Fibroblast of skin of left biceps (primary cell): ENCODE results near the gene AHCYL2.
"Not testable (repeated sequence)": the region's sequence is repeated elsewhere in the genome, so short reads cannot be mapped to it uniquely, and the experiment has no call there.

Experiments used
- DNase-seq, 2 experiments: peaks; one replicate each; pipeline ENCODE4 v3.0.0-alpha.2; 2013; ENCODE audit warnings: low read depth in 2 of 2

Gene AHCYL2

GRCh38 chr7:129209067-129209926 lies 15.5 kb upstream of the AHCYL2 start:
- no peak for DNase-seq

- peak in 1 of 2 experiments; percentile 10 for DNase-seq
Observed at GRCh38 chr7:129210256-129210988, 14.4 kb upstream of the AHCYL2 start.

- DNase-seq = no peak
Observed at GRCh38 chr7:129210989-129211312, 13.9 kb upstream of the AHCYL2 start.

- DNase-seq = no peak
Observed at GRCh38 chr7:129212126-129212525, 12.7 kb upstream of the AHCYL2 start.

GRCh38 chr7:129212596-129212995 lies 12.2 kb upstream of the AHCYL2 start:
- no peak for DNase-seq

- DNase-seq = no peak
Observed at GRCh38 chr7:129213828-129214227, 11.0 kb upstream of the AHCYL2 start.

- not testable (repeated sequence) for DNase-seq
Observed at GRCh38 chr7:129215691-129216090, 9.1 kb upstream of the AHCYL2 start.

GRCh38 chr7:129216101-129216715 lies 8.6 kb upstream of the AHCYL2 start:
- not testable (repeated sequence) for DNase-seq

- not testable (repeated sequence) for DNase-seq
Observed at GRCh38 chr7:129216821-129217416, 7.9 kb upstream of the AHCYL2 start.

GRCh38 chr7:129218514-129219062 lies 6.2 kb upstream of the AHCYL2 start:
- peak; percentile 33 to 43 for DNase-seq

GRCh38 chr7:129219166-129219565 lies 5.7 kb upstream of the AHCYL2 start:
- DNase-seq = not testable (repeated sequence)

GRCh38 chr7:129222064-129222463 lies 2.8 kb upstream of the AHCYL2 start:
- no peak for DNase-seq

GRCh38 chr7:129225206-129225930 lies 538 bp downstream of the AHCYL2 start:
- DNase-seq = no peak

- no peak for DNase-seq
Observed at GRCh38 chr7:129225931-129226572, 1.2 kb downstream of the AHCYL2 start.

GRCh38 chr7:129227646-129228578 lies 3.1 kb downstream of the AHCYL2 start:
- no peak for DNase-seq

GRCh38 chr7:129228633-129229032 lies 3.8 kb downstream of the AHCYL2 start:
- DNase-seq = no peak

GRCh38 chr7:129231666-129232065 lies 6.8 kb downstream of the AHCYL2 start:
- no peak for DNase-seq

GRCh38 chr7:129238546-129238945 lies 13.7 kb downstream of the AHCYL2 start:
- DNase-seq = no peak

GRCh38 chr7:129240119-129240820 lies 15.4 kb downstream of the AHCYL2 start:
- no peak for DNase-seq
